H9 (cell line): ENCODE measurements around the gene CTF1. TPM values are rescaled to one million over a fixed set of nuclear protein-coding genes. Genes with fewer than 3 reads are reported as not detected.
"Not testable (repeated sequence)": the region's sequence is repeated elsewhere in the genome, so short reads cannot be mapped to it uniquely, and the experiment has no call there.

ENCODE experiments used
- DNase-seq: peaks from one replicate; pipeline ENCODE4 v3.0.0-alpha.2; 2017
- H2AFZ ChIP-seq: one replicate; pipeline ENCODE4 v1.6.1; 2013; ENCODE audit warnings: mild to moderate bottlenecking, low read length, control low read depth, moderate library complexity
- H2AK5ac ChIP-seq: 2 replicates; pipeline ENCODE4 v1.6.1; 2013; ENCODE audit warnings: low read length, control low read depth, mixed read lengths; ENCODE audit not compliant: insufficient read length
- H2BK120ac ChIP-seq: one replicate; pipeline ENCODE4 v1.6.1; 2013; ENCODE audit warnings: low read depth, mild to moderate bottlenecking, low read length, control low read depth, inconsistent platforms; ENCODE audit not compliant: poor library complexity, severe bottlenecking
- H2BK12ac ChIP-seq: 2 replicates; pipeline ENCODE4 v1.6.1; 2013; ENCODE audit warnings: low read length, control low read depth, mixed read lengths, low read depth; ENCODE audit not compliant: insufficient read length
- H2BK15ac ChIP-seq: 2 replicates; pipeline ENCODE4 v1.6.1; 2013; ENCODE audit warnings: low read depth, low read length, control low read depth
- H2BK20ac ChIP-seq: one replicate; pipeline ENCODE4 v1.6.1; 2013; ENCODE audit warnings: low read depth, mild to moderate bottlenecking, low read length, control low read depth, inconsistent platforms; ENCODE audit not compliant: poor library complexity, severe bottlenecking
- H2BK5ac ChIP-seq: 2 replicates; pipeline ENCODE4 v1.6.1; 2013; ENCODE audit warnings: low read length, control low read depth, mixed read lengths; ENCODE audit not compliant: insufficient read length
- H3K14ac ChIP-seq: 2 replicates; pipeline ENCODE4 v1.6.1; 2013; ENCODE audit warnings: low read length, control low read depth; ENCODE audit not compliant: insufficient read depth
- H3K18ac ChIP-seq: 2 replicates; pipeline ENCODE4 v1.6.1; 2013; ENCODE audit warnings: low read depth, mild to moderate bottlenecking, mixed read lengths, low read length, control low read depth; ENCODE audit not compliant: insufficient read length
- H3K23ac ChIP-seq: 2 replicates; pipeline ENCODE4 v1.6.1; 2013; ENCODE audit warnings: low read length, control low read depth, mixed read lengths, low read depth; ENCODE audit not compliant: insufficient read length
- H3K23me2 ChIP-seq: 2 replicates; pipeline ENCODE4 v1.6.1; 2013; ENCODE audit warnings: low read depth, mild to moderate bottlenecking, mixed read lengths, low read length, control low read depth; ENCODE audit not compliant: insufficient read length, poor library complexity, severe bottlenecking
- H3K27ac ChIP-seq: 2 replicates; pipeline ENCODE4 v1.5.1; 2013; ENCODE audit warnings: low read length, control low read depth, mixed read lengths, low read depth; ENCODE audit not compliant: insufficient read length
- H3K27me3 ChIP-seq: 2 replicates; pipeline ENCODE4 v1.6.1; 2013; ENCODE audit warnings: low read length, control low read depth, inconsistent platforms; ENCODE audit not compliant: insufficient read depth
- H3K4ac ChIP-seq: 2 replicates; pipeline ENCODE4 v1.6.1; 2013; ENCODE audit warnings: low read depth, mild to moderate bottlenecking, control low read depth, inconsistent platforms, low read length, moderate library complexity
- H3K4me1 ChIP-seq: 2 replicates; pipeline ENCODE4 v1.6.1; 2013; ENCODE audit warnings: low read length, control low read depth, inconsistent platforms; ENCODE audit not compliant: insufficient read depth
- H3K4me2 ChIP-seq: 2 replicates; pipeline ENCODE4 v1.6.1; 2013; ENCODE audit warnings: low read length, control low read depth, mixed read lengths; ENCODE audit not compliant: insufficient read length, insufficient read depth
- H3K56ac ChIP-seq: 2 replicates; pipeline ENCODE4 v1.6.1; 2013; ENCODE audit warnings: low read depth, mild to moderate bottlenecking, mixed read lengths, low read length, control low read depth; ENCODE audit not compliant: insufficient read length
- H3K79me1 ChIP-seq: 2 replicates; pipeline ENCODE4 v1.6.1; 2013; ENCODE audit warnings: low read depth, mild to moderate bottlenecking, moderate library complexity, low read length, control low read depth, inconsistent platforms; ENCODE audit not compliant: insufficient read depth, poor library complexity, severe bottlenecking
- H3K79me2 ChIP-seq: 2 replicates; pipeline ENCODE4 v1.6.1; 2013; ENCODE audit warnings: low read length, control low read depth, inconsistent platforms; ENCODE audit not compliant: insufficient read depth
- H3K9ac ChIP-seq: 2 replicates; pipeline ENCODE4 v1.6.1; 2013; ENCODE audit warnings: low read length, control low read depth, mixed read lengths; ENCODE audit not compliant: insufficient read length; ENCODE audit errors: extremely low read depth
- H3K9me3 ChIP-seq: one replicate; pipeline ENCODE4 v1.6.1; 2013; ENCODE audit warnings: low read depth, low read length, inconsistent platforms; ENCODE audit not compliant: control insufficient read depth
- H3T11ph ChIP-seq: one replicate; pipeline ENCODE4 v1.6.1; 2013; ENCODE audit warnings: mild to moderate bottlenecking, low read length, control low read depth, inconsistent platforms
- H4K20me1 ChIP-seq: one replicate; pipeline ENCODE4 v1.6.1; 2013; ENCODE audit not compliant: control insufficient read depth, insufficient read length, insufficient read depth
- H4K5ac ChIP-seq: 2 replicates; pipeline ENCODE4 v1.6.1; 2013; ENCODE audit warnings: low read depth, mild to moderate bottlenecking, mixed read lengths, low read length, control low read depth; ENCODE audit not compliant: insufficient read length
- H4K8ac ChIP-seq: replicated peaks from 2 replicates; pipeline ENCODE4 v1.6.1; 2013; ENCODE audit warnings: low read length, control low read depth, mixed read lengths, low read depth; ENCODE audit not compliant: insufficient read length
- H4K91ac ChIP-seq: 2 replicates; pipeline ENCODE4 v1.6.1; 2013; ENCODE audit warnings: low read depth, mild to moderate bottlenecking, moderate library complexity, mixed read lengths, low read length, control low read depth; ENCODE audit not compliant: insufficient read length
- H3K27ac Mint-ChIP-seq, 3 experiments: 2 replicates in 2 of 3; 3 replicates in 1 of 3; pipeline ENCODE4 v1.8.0; 2020 to 2021; ENCODE audit warnings: mixed read lengths in 3 of 3, mild to moderate bottlenecking in 1 of 3, moderate library complexity in 1 of 3
- H3K27me3 Mint-ChIP-seq: 2 replicates; pipeline ENCODE4 v1.8.0; 2021; ENCODE audit warnings: low read depth, mild to moderate bottlenecking, moderate library complexity, mixed read lengths
- H3K36me3 Mint-ChIP-seq, 3 experiments: 2 replicates in 2 of 3; 3 replicates in 1 of 3; pipeline ENCODE4 v1.8.0; 2020 to 2021; ENCODE audit warnings: low read depth in 3 of 3, mixed read lengths in 3 of 3; ENCODE audit not compliant: insufficient read depth in 1 of 3
- H3K4me1 Mint-ChIP-seq, 2 experiments: 2 replicates each; pipeline ENCODE4 v1.8.0; 2020; ENCODE audit warnings: mixed read lengths in 2 of 2
- H3K4me3 Mint-ChIP-seq, 2 experiments: 2 replicates in 1 of 2; 3 replicates in 1 of 2; pipeline ENCODE4 v1.8.0; 2020 to 2021; ENCODE audit warnings: mild to moderate bottlenecking in 2 of 2, mixed read lengths in 2 of 2, moderate library complexity in 1 of 2
- H3K9me3 Mint-ChIP-seq, 2 experiments: 2 replicates in 1 of 2; 3 replicates in 1 of 2; pipeline ENCODE4 v1.8.0; 2020; ENCODE audit warnings: mild to moderate bottlenecking in 2 of 2, mixed read lengths in 2 of 2, moderate library complexity in 1 of 2
- WGBS: extraction: QIAGEN DNeasy Blood & Tissue Kit; methylation state at CpG from one replicate; pipeline ENCODE4 v1.1.7; 2013; ENCODE audit warnings: missing lambda C conversion rate, low lambda C conversion rate, mixed read lengths; ENCODE audit not compliant: insufficient read length; ENCODE audit errors: extremely low coverage; 5-methylcytosine and 5-hydroxymethylcytosine counted together
- total RNA-seq: library from RNA; stranded (reverse); gene quantifications from 2 replicates; pipeline ENCODE4 v1.2.1, GENCODE V29; 2021
- TF ChIP-seq, protein P1 (sequence below): fragments of 200-600 bp; sonication (generic); conservative IDR thresholded peaks from 3 replicates; pipeline ENCODE4 v1.8.0; 2021; ENCODE audit warnings: antibody characterized with exemption, mild to moderate bottlenecking

CTF1 gene
- total RNA-seq, 1 experiment from 2014 or later = 0.72 TPM

DNA sequence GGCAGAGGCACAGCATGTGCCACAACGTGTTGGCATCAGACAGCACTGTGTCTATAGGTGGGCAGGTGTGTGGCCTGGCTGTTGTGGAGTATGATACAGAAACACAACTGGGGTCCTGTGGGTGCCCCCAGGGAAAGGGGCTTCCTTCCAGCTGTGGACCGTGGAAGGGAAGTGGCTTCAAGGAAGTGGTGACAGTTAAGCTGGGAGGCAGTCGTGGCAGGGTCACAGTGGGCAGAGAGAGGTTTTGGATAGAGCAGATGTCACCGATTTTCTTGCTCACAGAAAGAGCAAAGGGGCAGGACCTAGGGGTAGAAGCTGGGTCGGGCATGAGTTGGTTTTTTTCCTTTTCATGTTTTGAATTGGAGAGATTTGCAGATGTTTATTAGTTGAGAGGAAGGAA, 41.3 kb downstream of the CTF1 start:
- Histone ChIP-seq H2BK120ac (no peak overlapping the region), H3K27ac (no peak overlapping the region), H3K4ac (no peak overlapping the region), H3K27me3 (no peaks in the 10 kb centered on the region), H4K8ac (no peak overlapping the region), H3T11ph (no peak overlapping the region), H3K9me3 (no peaks in the 10 kb centered on the region), H2AFZ (no peak overlapping the region), H3K4me2 (no peak overlapping the region), H3K23ac (no peak overlapping the region), H3K23me2 (no peaks in the 10 kb centered on the region), H3K18ac (no peak overlapping the region), H3K79me2 (no peaks in the 10 kb centered on the region; the same call in 1 of the 2 replicates), H2BK15ac (no peak overlapping the region), H2BK12ac (no peak overlapping the region), H3K14ac (no peak overlapping the region), H2BK5ac (no peak overlapping the region), H3K4me1 (peaks cover 2% of the 10 kb centered on the region; the same call in 1 of the 2 replicates), H3K79me1 (no peaks in the 10 kb centered on the region), H4K91ac (no peak overlapping the region), H4K5ac (no peak overlapping the region), H2BK20ac (no peak overlapping the region), H4K20me1 (no peaks in the 10 kb centered on the region), H3K56ac (no peak overlapping the region), H3K9ac (no peak overlapping the region), H2AK5ac (no peak overlapping the region)
- H3K4me1 Mint-ChIP-seq = peaks cover 13 to 22% of the 10 kb centered on the region in 2 experiments
- H3K27ac Mint-ChIP-seq = peak overlapping the region in 2 of 3 experiments; percentile 22 to 41; a peak in 3 of 7 replicates
- TF ChIP-seq, protein P1, sequence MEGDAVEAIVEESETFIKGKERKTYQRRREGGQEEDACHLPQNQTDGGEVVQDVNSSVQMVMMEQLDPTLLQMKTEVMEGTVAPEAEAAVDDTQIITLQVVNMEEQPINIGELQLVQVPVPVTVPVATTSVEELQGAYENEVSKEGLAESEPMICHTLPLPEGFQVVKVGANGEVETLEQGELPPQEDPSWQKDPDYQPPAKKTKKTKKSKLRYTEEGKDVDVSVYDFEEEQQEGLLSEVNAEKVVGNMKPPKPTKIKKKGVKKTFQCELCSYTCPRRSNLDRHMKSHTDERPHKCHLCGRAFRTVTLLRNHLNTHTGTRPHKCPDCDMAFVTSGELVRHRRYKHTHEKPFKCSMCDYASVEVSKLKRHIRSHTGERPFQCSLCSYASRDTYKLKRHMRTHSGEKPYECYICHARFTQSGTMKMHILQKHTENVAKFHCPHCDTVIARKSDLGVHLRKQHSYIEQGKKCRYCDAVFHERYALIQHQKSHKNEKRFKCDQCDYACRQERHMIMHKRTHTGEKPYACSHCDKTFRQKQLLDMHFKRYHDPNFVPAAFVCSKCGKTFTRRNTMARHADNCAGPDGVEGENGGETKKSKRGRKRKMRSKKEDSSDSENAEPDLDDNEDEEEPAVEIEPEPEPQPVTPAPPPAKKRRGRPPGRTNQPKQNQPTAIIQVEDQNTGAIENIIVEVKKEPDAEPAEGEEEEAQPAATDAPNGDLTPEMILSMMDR = no peak
- no CpG with 5 or more reads among the region's 5 CpGs for WGBS
- DNase-seq = no peak
- no peaks in the 10 kb centered on the region for H3K9me3 Mint-ChIP-seq
- no peak overlapping the region for H3K4me3 Mint-ChIP-seq
- no peaks in the 10 kb centered on the region for H3K27me3 Mint-ChIP-seq
- H3K36me3 Mint-ChIP-seq = peaks cover 33 to 54% (median 48%) of the 10 kb centered on the region in 3 experiments

DNA sequence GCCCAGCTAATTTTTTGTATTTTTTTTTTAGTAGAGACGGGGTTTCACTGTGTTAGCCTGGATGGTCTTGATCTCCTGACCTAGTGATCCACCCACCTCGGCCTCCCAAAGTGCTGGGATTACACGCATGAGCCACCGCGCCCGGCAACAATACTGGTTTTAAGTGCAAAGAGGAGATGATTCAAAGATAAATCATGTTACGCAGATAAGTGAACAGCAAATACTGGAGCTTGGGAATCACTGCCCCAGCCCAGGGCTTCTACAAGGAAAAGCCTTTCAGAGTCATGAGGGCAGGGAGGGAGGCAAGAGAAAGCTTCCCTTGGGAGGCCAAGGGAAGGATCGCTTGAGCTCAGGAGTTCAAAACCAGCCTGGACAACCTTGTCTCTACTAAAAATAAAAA, 43.2 kb downstream of the CTF1 start:
- H3K14ac ChIP-seq, H3K23me2 ChIP-seq, H3K4me1 ChIP-seq, H4K8ac ChIP-seq, H3K4ac ChIP-seq, DNase-seq, H2BK12ac ChIP-seq, H4K5ac ChIP-seq, H3K27me3 Mint-ChIP-seq, H4K91ac ChIP-seq, H2BK15ac ChIP-seq, H3K79me2 ChIP-seq, H3K4me2 ChIP-seq, H3K27ac ChIP-seq, H4K20me1 ChIP-seq, H3K56ac ChIP-seq, H3K27me3 ChIP-seq, H3K4me3 Mint-ChIP-seq, H2BK5ac ChIP-seq, H2AFZ ChIP-seq, H2BK20ac ChIP-seq, H3K9me3 Mint-ChIP-seq, H3K18ac ChIP-seq, H2BK120ac ChIP-seq, H3T11ph ChIP-seq, H3K23ac ChIP-seq, H3K27ac Mint-ChIP-seq, H3K9me3 ChIP-seq, H2AK5ac ChIP-seq, H3K9ac ChIP-seq, H3K79me1 ChIP-seq: not testable (repeated sequence)
- H3K36me3 Mint-ChIP-seq = peaks cover 44 to 68% (median 61%) of the 10 kb centered on the region in 3 experiments
- no CpG with 5 or more reads among the region's 8 CpGs for WGBS
- H3K4me1 Mint-ChIP-seq = peaks cover 15 to 23% of the 10 kb centered on the region in 2 experiments
